SKM-1 (cell line): Measurements from ENCODE around the gene KYNU.
"Not testable (repeated sequence)": the region's sequence is repeated elsewhere in the genome, so short reads cannot be mapped to it uniquely, and the experiment has no call there.

ENCODE experiments used
- DNase-seq: peaks from one replicate; lab custom pipeline; 2025; ENCODE audit not compliant: unreplicated experiment; lab: John Stamatoyannopoulos, UW

KYNU gene

GRCh38 chr2:142914507-142915313 lies 37.2 kb downstream of the KYNU start:
- DNase-seq = no peak

GRCh38 chr2:142915502-142915901 lies 38.0 kb downstream of the KYNU start:
- no peak for DNase-seq

GRCh38 chr2:142918624-142919023 lies 41.2 kb downstream of the KYNU start:
- no peak for DNase-seq

- DNase-seq = no peak
These were observed 43.1 kb downstream of the KYNU start for GRCh38 chr2:142920571-142920970.

- no peak for DNase-seq
These were observed 49.0 kb downstream of the KYNU start for GRCh38 chr2:142926445-142926844.

- no peak for DNase-seq
These were observed 53.5 kb downstream of the KYNU start for GRCh38 chr2:142930835-142931398.

GRCh38 chr2:142933916-142934315 lies 56.5 kb downstream of the KYNU start:
- DNase-seq = no peak

GRCh38 chr2:142935563-142936089 lies 58.2 kb downstream of the KYNU start:
- DNase-seq = no peak

- no peak for DNase-seq
These were observed 59.2 kb downstream of the KYNU start for GRCh38 chr2:142936629-142937028.

GRCh38 chr2:142937347-142937746 lies 59.9 kb downstream of the KYNU start:
- no peak for DNase-seq

GRCh38 chr2:142938240-142938639 lies 60.8 kb downstream of the KYNU start:
- no peak for DNase-seq

GRCh38 chr2:142940606-142941223 lies 63.3 kb downstream of the KYNU start:
- DNase-seq = no peak

- no peak for DNase-seq
These were observed 65.2 kb downstream of the KYNU start for GRCh38 chr2:142942690-142943089.

GRCh38 chr2:142944264-142944663 lies 66.8 kb downstream of the KYNU start:
- DNase-seq = no peak

- DNase-seq = no peak
These were observed 67.3 kb downstream of the KYNU start for GRCh38 chr2:142944721-142945120.

GRCh38 chr2:142946941-142947340 lies 69.5 kb downstream of the KYNU start:
- DNase-seq = no peak

- not testable (repeated sequence) for DNase-seq
These were observed 71.3 kb downstream of the KYNU start for GRCh38 chr2:142948723-142949122.

GRCh38 chr2:142950323-142950722 lies 72.9 kb downstream of the KYNU start:
- not testable (repeated sequence) for DNase-seq

- DNase-seq = no peak
These were observed 73.9 kb downstream of the KYNU start for GRCh38 chr2:142951190-142952007.

- DNase-seq = no peak
These were observed 74.6 kb downstream of the KYNU start for GRCh38 chr2:142952018-142952417.
